NCI-H187 (cell line): Measurements from ENCODE around the gene STX8.
"Not testable (repeated sequence)": the region's sequence is repeated elsewhere in the genome, so short reads cannot be mapped to it uniquely, and the experiment has no call there.

Source experiments
- DNase-seq, 2 experiments: peaks; one replicate each; lab custom pipeline; 2025; lab: John Stamatoyannopoulos, UW

Gene STX8

GRCh38 chr17:9554715-9555114 is 20.9 kb downstream of the STX8 start:
- DNase-seq, result not testable (repeated sequence)

DNA sequence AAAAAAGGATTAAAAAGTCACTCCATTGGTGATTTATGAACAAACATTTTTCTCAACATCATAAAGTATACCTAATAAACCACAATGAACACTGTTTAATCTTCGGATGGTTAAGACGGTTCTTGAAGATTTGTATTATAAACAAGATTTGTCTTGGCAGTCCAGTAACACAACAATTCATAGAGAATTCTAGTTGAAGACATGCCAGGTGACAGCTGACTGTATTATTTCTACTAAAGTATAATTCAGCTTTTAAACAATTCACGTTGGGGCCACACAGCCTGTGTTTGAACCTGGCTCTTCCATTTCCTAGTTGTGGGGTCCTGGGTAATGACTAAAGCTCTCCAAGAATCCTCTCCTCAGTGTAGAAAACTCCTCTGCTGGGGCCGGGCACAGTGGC is 22.0 kb downstream of the STX8 start:
- DNase-seq, result no peak

DNA sequence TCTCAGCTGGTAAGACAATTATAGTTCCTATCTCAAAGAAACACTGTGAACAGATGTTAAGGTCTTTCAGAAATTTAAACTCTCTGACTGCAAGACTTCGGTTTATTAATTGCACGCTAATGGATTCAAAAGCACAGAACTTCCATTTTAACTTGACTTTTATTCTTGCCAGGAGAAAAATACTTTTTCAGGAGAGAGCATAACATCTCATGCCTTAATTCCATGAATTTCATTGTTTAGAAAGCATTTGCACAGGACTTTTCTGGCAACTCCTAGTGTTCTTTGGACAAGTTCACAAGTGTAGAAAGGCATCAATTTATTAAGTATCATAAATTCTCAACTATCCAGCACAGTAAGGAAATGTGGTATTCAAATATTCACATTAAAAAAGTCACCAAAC is 22.4 kb downstream of the STX8 start:
- no peak for DNase-seq

DNA sequence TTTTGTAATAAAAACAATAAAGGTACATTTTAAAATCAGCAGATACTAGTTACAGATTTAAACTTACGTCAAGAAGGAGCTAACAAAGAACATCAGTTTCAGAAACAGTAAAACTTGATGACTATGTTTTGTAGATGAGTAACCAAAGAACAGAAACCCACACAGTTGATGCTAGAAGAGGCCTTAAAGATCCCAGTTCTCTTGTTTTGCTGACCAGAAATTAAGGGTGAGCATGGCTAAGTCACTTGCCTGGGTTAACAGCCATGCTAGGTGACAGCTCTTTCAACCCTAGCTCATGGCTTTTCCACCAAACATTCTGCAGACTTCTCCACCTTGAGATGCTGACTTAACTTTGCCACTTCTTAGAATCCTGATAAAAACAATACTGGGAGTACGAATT is 26.4 kb downstream of the STX8 start:
- no peak for DNase-seq

- no peak for DNase-seq
Observed at GRCh38 chr17:9544221-9544620, 31.4 kb downstream of the STX8 start.

DNA sequence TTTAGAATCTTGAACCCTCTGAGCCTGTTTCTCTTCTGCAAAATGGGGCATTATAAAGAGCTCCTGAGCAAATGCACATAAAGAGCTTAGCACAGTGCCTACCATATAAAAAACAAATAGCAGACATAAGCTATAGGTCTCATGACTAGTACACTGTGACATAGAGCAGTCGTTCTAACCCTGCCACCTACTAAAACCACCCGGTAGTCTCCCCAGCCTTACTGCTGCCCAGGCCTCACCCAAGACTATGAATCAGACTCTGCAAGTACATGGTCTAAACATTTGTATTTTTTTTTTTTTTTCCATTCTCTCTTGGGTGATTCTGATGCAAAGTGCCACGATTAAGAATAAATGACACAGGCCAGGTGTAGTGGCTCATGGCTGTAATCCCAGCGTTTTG is 33.9 kb downstream of the STX8 start:
- no peak for DNase-seq

DNA sequence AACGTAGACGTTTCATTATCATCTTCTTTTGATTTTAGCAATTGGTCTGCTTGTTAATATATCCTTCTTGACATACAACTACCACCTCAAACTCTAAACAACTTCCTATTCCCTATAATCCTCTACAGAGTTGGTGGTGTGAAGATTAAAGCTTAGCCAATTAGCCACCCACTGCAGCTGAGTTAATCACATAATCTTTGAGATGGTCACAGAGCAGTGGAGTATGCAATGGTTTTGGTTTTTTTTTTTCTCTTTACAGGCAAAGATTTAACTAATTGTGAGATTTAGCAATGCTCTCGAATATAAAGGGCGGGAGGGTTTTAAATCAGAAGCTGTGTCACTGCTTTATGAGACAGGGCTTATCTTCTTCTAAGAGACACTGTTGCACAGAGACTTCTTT is 37.0 kb downstream of the STX8 start:
- no peak for DNase-seq

DNA sequence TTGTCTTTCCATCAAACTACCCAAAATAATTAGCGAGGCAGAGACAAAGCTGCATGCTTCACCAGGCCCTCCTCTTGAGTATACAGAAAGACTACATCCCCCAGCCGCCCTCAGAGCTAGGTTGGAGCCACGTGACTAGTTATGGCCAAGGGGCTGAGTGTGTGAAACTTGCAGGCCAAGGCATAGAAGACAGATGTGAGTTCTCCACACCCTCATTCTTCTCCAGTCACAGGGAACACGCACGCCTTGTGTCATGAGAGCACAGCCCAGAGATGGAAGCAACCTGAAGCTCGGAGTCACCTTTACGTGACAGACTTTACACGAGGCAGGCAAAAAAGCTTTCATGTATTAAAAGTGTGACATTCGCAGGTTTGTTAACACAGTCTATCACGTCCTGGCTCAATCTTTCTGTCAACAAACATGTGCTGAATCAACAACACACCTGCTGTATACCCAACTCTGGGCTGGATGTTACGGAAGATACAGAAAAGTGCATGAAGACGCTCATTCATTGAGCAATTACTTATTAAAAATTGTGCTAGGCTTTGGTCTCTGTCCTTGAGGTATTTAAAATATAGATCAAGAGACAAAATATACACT is 38.3 kb downstream of the STX8 start:
- no peak for DNase-seq

DNA sequence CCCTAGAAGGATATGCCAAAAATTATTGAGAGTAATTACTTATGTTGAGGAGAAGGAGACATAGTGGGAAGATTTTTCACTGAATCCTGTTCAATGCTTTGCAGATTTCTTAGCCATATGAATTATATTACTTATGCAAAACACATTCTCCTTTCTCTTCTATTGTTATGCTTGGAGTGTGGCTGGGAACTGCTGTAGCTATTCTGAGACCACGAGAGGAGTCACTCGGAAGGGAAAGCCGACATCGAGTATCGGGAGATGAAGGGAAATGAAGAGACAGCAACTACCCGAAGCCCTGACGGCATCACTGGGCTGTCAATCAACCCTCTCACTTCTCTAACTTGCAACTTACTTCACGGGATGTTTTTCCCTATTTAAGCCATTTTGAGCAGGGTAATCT is 39.6 kb downstream of the STX8 start:
- DNase-seq, result no peak

DNA sequence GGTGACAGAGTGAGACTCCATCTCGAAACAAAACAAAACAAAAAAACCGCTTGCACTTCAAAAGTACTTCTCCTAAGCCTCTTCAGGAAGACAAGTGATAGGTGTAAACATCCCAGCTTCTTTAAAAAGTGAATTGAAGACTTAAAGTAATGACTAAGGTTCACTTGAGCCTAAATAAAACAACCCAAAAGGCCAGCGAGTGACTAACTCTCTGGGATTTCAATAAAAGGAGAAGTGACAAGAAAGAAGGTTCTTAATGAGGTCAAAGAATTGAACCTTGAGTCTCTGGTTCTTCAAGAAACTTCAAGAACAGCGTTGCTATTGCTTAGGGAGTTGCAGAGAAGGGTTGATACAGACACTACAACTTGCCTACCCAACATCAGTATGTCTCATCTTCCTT is 42.2 kb downstream of the STX8 start:
- no peak for DNase-seq

DNA sequence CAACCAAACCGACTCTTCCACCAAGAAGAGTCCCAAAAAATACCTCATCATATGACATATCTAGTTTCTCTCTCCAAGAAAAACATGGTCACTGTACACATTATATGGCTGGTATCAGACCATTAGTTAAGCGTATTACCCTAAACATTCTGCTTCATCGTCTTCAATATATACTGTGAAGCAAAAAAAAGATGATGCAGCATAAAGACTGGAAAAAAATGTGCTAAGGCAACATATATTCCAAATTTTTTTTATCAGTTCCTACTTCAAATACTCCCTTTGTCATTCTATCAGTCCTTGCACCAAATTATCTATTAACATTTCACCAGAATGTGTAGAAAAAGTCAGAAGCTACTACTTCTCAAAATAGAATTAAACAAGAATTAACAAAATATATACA is 42.9 kb downstream of the STX8 start:
- DNase-seq, result no peak

- DNase-seq, result no peak
Observed at GRCh38 chr17:9531034-9531433, 44.6 kb downstream of the STX8 start.

DNA sequence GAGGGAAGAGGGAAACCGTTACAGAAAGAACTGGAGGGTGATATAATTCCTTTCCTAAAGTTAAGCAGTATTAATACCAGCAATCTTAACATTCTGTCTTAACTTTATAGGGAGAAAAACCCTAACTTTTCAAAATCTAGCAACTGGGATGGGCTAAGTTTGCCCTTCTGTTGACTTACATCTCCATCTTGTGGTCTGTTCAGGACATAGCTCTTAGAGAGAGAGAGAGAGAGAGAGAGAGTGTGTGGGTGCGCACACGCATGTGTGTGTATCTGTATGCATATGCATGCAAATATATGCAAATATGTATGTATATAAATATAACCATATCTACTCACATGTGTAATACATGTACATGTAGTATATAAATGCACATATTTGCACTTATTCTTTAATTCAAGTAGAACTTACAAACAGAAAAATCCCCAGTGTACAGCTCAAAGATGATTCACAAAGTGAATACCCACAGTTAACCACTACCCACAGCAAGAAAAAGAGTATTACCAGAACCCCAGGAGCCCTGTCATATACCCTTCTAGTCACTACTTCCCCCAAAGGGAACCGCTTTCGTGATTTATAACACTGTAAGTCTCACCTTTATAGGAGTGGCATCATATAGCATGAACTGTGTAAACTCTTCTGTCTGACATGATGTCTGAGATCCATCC is 46.5 kb downstream of the STX8 start:
- DNase-seq, result no peak

GRCh38 chr17:9527788-9528187 is 47.8 kb downstream of the STX8 start:
- no peak for DNase-seq

GRCh38 chr17:9522074-9522473 is 53.5 kb downstream of the STX8 start:
- DNase-seq, result no peak

DNA sequence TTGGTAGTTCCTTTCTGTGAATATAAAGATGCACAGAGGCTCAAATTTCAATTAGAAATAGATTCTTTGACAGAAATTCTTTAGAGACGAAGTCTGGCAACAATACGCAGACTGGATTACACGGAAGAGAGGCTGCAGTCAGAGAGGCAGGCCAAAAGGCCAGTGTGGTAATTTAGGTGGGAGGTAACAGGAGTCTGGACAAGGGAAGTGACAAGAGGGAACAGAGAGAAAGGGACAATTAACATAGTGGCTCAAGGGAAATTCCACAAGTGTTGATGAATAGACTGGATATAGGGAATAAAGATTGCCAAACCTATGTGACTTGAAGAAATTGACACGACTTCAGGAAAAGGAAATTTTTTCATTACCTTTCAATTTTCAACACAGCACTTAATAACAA is 54.6 kb downstream of the STX8 start:
- DNase-seq, result no peak

GRCh38 chr17:9520649-9521048 is 55.0 kb downstream of the STX8 start:
- no peak for DNase-seq

DNA sequence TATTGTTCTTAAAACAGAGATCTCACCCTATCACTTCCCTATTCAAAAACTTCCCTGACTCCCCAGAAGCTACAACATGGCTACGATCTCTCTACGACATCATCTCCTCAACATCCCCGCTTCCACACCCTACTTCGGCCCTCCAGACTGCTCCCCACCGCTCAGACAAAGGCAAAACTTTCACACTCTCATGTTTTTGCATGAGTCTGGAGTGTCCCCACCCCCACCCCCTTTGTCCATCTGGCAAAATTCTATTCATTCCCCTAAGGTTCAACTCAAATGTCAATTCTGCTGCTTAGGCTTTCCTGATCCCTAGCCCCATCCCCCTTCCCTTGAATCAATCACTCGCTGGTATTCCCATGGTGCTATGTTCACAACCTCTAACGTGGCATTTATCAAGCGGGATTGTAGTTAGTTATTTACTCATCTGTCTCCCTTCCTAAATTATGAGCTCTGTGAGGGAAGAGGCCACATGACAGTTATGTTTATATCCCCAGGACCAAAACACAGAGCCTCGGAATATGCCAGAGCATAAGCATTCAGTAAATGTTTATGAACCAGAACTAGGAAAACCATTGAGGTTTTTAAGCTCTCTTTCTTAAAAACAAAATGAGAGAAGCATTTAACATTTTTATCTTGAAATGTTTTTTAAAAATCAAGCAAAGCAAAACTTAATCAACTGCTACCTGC is 55.9 kb downstream of the STX8 start:
- no peak for DNase-seq

DNA sequence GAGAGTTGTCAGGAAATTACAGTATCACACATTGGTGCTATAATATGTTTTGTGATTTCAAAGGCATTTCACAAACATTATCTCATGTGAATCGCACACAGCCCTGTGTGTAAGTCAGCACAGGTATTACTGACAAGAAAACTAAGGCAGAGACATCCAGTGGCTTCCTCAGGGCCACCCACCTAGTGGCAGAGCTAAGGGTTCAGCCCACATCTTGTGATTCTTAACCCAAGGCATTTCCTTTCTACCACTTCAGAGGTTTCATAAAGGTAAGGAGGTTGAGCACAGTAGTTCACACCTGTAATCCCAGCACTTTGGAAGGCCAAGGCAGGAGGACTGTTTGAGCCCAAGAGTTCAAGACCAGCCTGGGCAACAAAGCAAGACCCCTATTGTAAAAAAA is 58.2 kb downstream of the STX8 start:
- no peak for DNase-seq

GRCh38 chr17:9513266-9513665 is 62.4 kb downstream of the STX8 start:
- no peak for DNase-seq

DNA sequence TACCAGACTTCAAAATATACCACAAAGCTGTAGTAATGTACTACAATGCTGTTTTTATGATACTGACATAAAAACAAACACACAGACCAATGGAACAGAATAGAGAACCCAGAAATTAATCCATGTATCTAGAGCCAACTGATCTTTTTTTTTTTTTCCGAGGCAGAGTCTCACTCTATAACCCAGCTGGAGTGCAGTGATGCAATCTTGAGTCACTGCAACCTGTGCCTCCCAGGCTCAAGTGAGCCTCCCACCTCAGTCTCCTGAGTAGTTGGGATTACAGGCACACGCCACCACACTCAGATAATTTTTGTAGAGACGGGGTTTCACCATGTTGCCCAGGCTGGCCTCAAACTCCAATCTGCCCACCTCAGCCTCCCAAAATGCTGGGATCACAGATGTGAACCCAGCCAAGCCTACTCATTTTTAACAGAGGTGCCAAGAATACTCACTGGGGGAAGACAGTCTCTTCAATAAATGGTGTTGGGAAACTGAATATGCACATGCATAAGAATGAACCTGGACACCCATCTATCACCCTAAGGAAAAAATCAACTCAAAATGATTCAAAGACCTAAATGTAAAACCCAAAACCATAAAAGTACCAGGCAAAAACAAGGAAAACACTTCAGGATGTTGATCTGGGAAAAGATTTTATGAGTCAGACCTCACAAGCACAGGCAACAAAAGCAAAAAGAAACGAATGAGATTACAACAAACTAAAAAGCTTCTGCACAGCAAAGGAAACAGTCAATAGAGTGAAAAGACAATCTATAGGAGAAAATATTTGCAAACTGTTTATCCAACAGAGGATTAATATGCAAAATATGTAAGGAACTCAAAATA is 63.1 kb downstream of the STX8 start:
- no peak for DNase-seq

- DNase-seq, result no peak
Observed at GRCh38 chr17:9509236-9509816, 66.3 kb downstream of the STX8 start.
